B cell (primary cell): Measurements from ENCODE around the gene BLM. TPM values are rescaled to one million over a fixed set of nuclear protein-coding genes. Genes with fewer than 3 reads are reported as not detected.
A peak's percentile ranks its signal among the peaks of the same experiment; 100 is the strongest.

Experiments used
- ATAC-seq: fragments of 200-7000 bp; cut with Tn5 transposase; one replicate; pipeline ENCODE4 v1.10.0; 2021; ENCODE audit warnings: low read depth, mild to moderate bottlenecking, moderate number of reproducible peaks, moderate library complexity
- CTCF ChIA-PET: fragments of 350-600 bp; sonication (Branson Sonifier 250); formaldehyde crosslinking; loops from one replicate; lab custom pipeline; 2021; ENCODE audit warnings: antibody characterized with exemption, inconsistent platforms; lab: Charles Lee
- POLR2A ChIA-PET: fragments of 350-600 bp; sonication (Branson Sonifier 250); formaldehyde crosslinking; loops from one replicate; lab custom pipeline; 2021; ENCODE audit warnings: antibody characterized with exemption; lab: Charles Lee
- DNase-seq: peaks from one replicate; pipeline ENCODE4 v3.0.0; 2013
- H2AFZ ChIP-seq: 2 replicates; pipeline ENCODE4 v1.6.1; 2012; ENCODE audit warnings: mild to moderate bottlenecking, low read depth, low read length; ENCODE audit not compliant: insufficient read depth, poor library complexity, severe bottlenecking
- H3K27ac ChIP-seq, 2 donors: 1 replicate in 1 of 2; 2 replicates in 1 of 2; pipeline ENCODE4 v1.5.1; 2012 to 2013; ENCODE audit warnings: low read length in 2 of 2, mild to moderate bottlenecking in 2 of 2, moderate library complexity in 1 of 2
- H3K27me3 ChIP-seq, 4 experiments: fragments of 200-600 bp in 1 of 4; sonication (generic) in 1 of 4; replicated peaks in 1 of 4; 1 replicate in 2 of 4; 2 replicates in 2 of 4; pipeline versions ENCODE4 v1.6.1 to v1.7.0; 2013 to 2016; ENCODE audit warnings: low read length in 3 of 4, mild to moderate bottlenecking in 2 of 4, mixed read lengths in 1 of 4, moderate library complexity in 1 of 4; ENCODE audit not compliant: insufficient read depth in 4 of 4, control insufficient read depth in 3 of 4; ENCODE audit errors: control extremely low read depth in 1 of 4
- H3K36me3 ChIP-seq, 2 experiments: replicated peaks in 1 of 2; 1 replicate in 1 of 2; 2 replicates in 1 of 2; pipeline versions ENCODE4 v1.6.1 to v1.7.1; 2013; ENCODE audit warnings: low read length in 1 of 2; ENCODE audit not compliant: insufficient read depth in 2 of 2, control insufficient read depth in 1 of 2; ENCODE audit errors: control extremely low read depth in 1 of 2, extremely low read depth in 1 of 2
- H3K4me1 ChIP-seq, 2 donors: fragments of 200-600 bp in 1 of 2; sonication (generic) in 1 of 2; 1 replicate in 1 of 2; 2 replicates in 1 of 2; pipeline versions ENCODE4 v1.5.1 to v1.6.1; 2013 to 2017; ENCODE audit warnings: low read length in 2 of 2; ENCODE audit not compliant: control insufficient read depth in 2 of 2, insufficient read depth in 2 of 2
- H3K4me2 ChIP-seq: replicated peaks from 2 replicates; pipeline ENCODE3; 2012; ENCODE audit warnings: mild to moderate bottlenecking, low read depth, low read length; ENCODE audit not compliant: poor library complexity, severe bottlenecking
- H3K4me3 ChIP-seq, 5 experiments: fragments of 200-600 bp in 1 of 5; sonication (generic) in 1 of 5; 1 replicate in 3 of 5; 2 replicates in 2 of 5; pipeline versions ENCODE4 v1.5.1 to v1.7.0; 2011 to 2016; ENCODE audit warnings: low read length in 4 of 5, mild to moderate bottlenecking in 4 of 5, low read depth in 2 of 5, control low read depth in 1 of 5, moderate library complexity in 1 of 5; ENCODE audit not compliant: insufficient read depth in 1 of 5; ENCODE audit errors: control extremely low read depth in 1 of 5, extremely low read depth in 1 of 5
- H3K79me2 ChIP-seq: fragments of 200-600 bp; sonication (generic); one replicate; pipeline ENCODE4 v1.6.0; 2016; ENCODE audit warnings: low read length; ENCODE audit not compliant: control insufficient read depth, insufficient read depth
- H3K9ac ChIP-seq: fragments of 200-600 bp; sonication (generic); 2 replicates; pipeline ENCODE4 v1.6.1; 2017; ENCODE audit warnings: mild to moderate bottlenecking, low read length, moderate library complexity
- H3K9me3 ChIP-seq, 3 donors: one replicate each; pipeline versions ENCODE4 v1.6.1 to v1.7.1; 2013; ENCODE audit warnings: low read length in 2 of 3; ENCODE audit not compliant: control insufficient read depth in 2 of 3, insufficient read depth in 1 of 3; ENCODE audit errors: control extremely low read depth in 1 of 3
- H4K20me1 ChIP-seq: 2 replicates; pipeline ENCODE4 v1.6.0; 2012; ENCODE audit warnings: mild to moderate bottlenecking, low read length; ENCODE audit not compliant: insufficient read depth, control insufficient read depth, poor library complexity, severe bottlenecking
- H3K27ac Mint-ChIP-seq: one replicate; pipeline ENCODE4 v1.8.0; 2021; ENCODE audit warnings: mixed read lengths
- H3K27me3 Mint-ChIP-seq: one replicate; pipeline ENCODE4 v1.8.0; 2021; ENCODE audit warnings: mixed read lengths
- H3K4me1 Mint-ChIP-seq: one replicate; pipeline ENCODE4 v1.8.0; 2021; ENCODE audit warnings: mixed read lengths
- H3K4me3 Mint-ChIP-seq: one replicate; pipeline ENCODE4 v1.8.0; 2021; ENCODE audit warnings: mixed read lengths
- H3K9me3 Mint-ChIP-seq: one replicate; pipeline ENCODE4 v1.8.0; 2022; ENCODE audit warnings: mixed read lengths; ENCODE audit not compliant: insufficient read depth
- CTCF ChIP-seq: fragments of 200-600 bp; IDR thresholded peaks from one replicate; pipeline ENCODE4 v1.8.0; 2022; ENCODE audit warnings: antibody characterized with exemption, mild to moderate bottlenecking
- EZH2 ChIP-seq: IDR thresholded peaks from 2 replicates; pipeline ENCODE4 v1.6.1; 2012; ENCODE audit warnings: borderline replicate concordance, low read depth, mild to moderate bottlenecking, moderate library complexity, low read length; ENCODE audit not compliant: insufficient read depth, poor library complexity, severe bottlenecking
- WGBS: methylation state at CpG from one replicate; pipeline ENCODE4 v1.1.5; 2013; ENCODE audit warnings: missing lambda C conversion rate; ENCODE audit not compliant: insufficient coverage; 5-methylcytosine and 5-hydroxymethylcytosine counted together
- intact Hi-C: fragments of 100-400 bp; cut with micrococcal nuclease; formaldehyde crosslinking; loops from one replicate; pipeline ENCODE4 v1.10.0; 2022
- polyA plus RNA-seq: library from polyadenylated mRNA; depleted of rRNA; stranded (reverse); fragments of >200 nt; gene quantifications from 2 replicates; pipeline ENCODE4 v1.2.3, GENCODE V29; 2012
- total RNA-seq, 2 donors: library from RNA; stranded (reverse); fragments of 120-200 nt in 1 of 2; gene quantifications; 1 replicate in 1 of 2; 2 replicates in 1 of 2; pipeline versions ENCODE4 v1.2.3 to v1.2.4, GENCODE V29; 2013 to 2022

The BLM gene
- total and polyA plus RNA-seq, 2 donors (not counting 1 experiment from before 2014, with no cell fraction given) = 5.2 to 17.4 TPM

GRCh38 chr15:90837094-90837493 is 119.9 kb downstream of the BLM start:
- ChIA-PET POLR2A (interaction anchor here (0.7 to 1.4 kb wide), 2 partner anchors 19 to 60 kb away, joined by 6 read pairs; no protein-coding TSS in a partner anchor), CTCF (interaction anchor here (0.7 to 3.3 kb wide), 3 partner anchors 10 to 280 kb away, joined by 4 to 28 read pairs (median 5); partner anchors contain the start of gene FES)
- H3K9me3 ChIP-seq = no peaks in the 10 kb centered on the region
- H4K20me1 ChIP-seq = no peaks in the 10 kb centered on the region
- ATAC-seq (no peak), DNase-seq (no peak)
- H3K27me3 ChIP-seq = no peaks in the 10 kb centered on the region
- H2AFZ ChIP-seq = no peak overlapping the region
- no peak overlapping the region for H3K4me3 ChIP-seq
- H3K36me3 ChIP-seq = no peaks in the 10 kb centered on the region
- intact Hi-C loops = loop anchor here (5.0 kb wide), 2 partner anchors 35 to 50 kb away; no protein-coding TSS in a partner anchor
- H3K4me2 ChIP-seq = peak overlapping the region; percentile 87
- peak overlapping the region; percentile 24 for H3K4me3 Mint-ChIP-seq
- peaks cover 8% of the 10 kb centered on the region for H3K79me2 ChIP-seq
- H3K27me3 Mint-ChIP-seq = no peaks in the 10 kb centered on the region
- H3K27ac ChIP-seq = no peak overlapping the region
- H3K27ac Mint-ChIP-seq = no peak overlapping the region
- H3K9ac ChIP-seq = no peak overlapping the region
- TF ChIP-seq CTCF (no peak), EZH2 (no peak)
- 96% methylated on average over 11 of the region's 11 CpGs for WGBS
- H3K4me1 Mint-ChIP-seq = peaks cover 34% of the 10 kb centered on the region
- H3K9me3 Mint-ChIP-seq = no peaks in the 10 kb centered on the region
- H3K4me1 ChIP-seq = peaks cover 33 to 46% of the 10 kb centered on the region in 2 donors

- Mint-ChIP-seq H3K27ac (peak overlapping the region; percentile 83), H3K4me3 (peak overlapping the region; percentile 69), H3K27me3 (no peaks in the 10 kb centered on the region), H3K4me1 (peaks cover 34% of the 10 kb centered on the region), H3K9me3 (no peaks in the 10 kb centered on the region)
- POLR2A ChIA-PET = interaction anchor here (0.5 to 1.4 kb wide), 9 partner anchors 8 to 819 kb away, joined by 3 to 11 read pairs (median 4); no protein-coding TSS in a partner anchor
- Histone ChIP-seq H3K4me3 (peak overlapping the region in 2 of 5 experiments; percentile 21 to 39), H4K20me1 (no peaks in the 10 kb centered on the region), H3K27ac (no peak overlapping the region), H3K4me1 (peaks cover 33 to 46% of the 10 kb centered on the region in 2 donors), H2AFZ (peak overlapping the region; percentile 43), H3K4me2 (peak overlapping the region; percentile 87), H3K36me3 (no peaks in the 10 kb centered on the region), H3K79me2 (peaks cover 8% of the 10 kb centered on the region), H3K9me3 (no peaks in the 10 kb centered on the region), H3K27me3 (no peaks in the 10 kb centered on the region), H3K9ac (peak overlapping the region; percentile 34)
- DNase-seq (peak; percentile 89), ATAC-seq (peak; percentile 92)
- intact Hi-C loops = loop anchor here (1.0 to 5.0 kb wide), 5 partner anchors 18 to 121 kb away; partner anchors contain the start of gene BLM
- WGBS = 5% methylated on average over 15 of the region's 15 CpGs
- TF ChIP-seq EZH2 (no peak), CTCF (no peak)
- CTCF ChIA-PET = interaction anchor here (0.7 to 3.3 kb wide), 5 partner anchors 9 to 47 kb away, joined by 3 to 28 read pairs (median 5); partner anchors contain the start of gene FES
These were observed 121.0 kb downstream of the BLM start for GRCh38 chr15:90838139-90838538.
